Brain microvascular endothelial cell (primary cell): ENCODE measurements around the gene CARD10.

ENCODE experiments used
- DNase-seq: peaks from one replicate; pipeline ENCODE4 v3.0.0-alpha.2; 2020
- H3K27ac ChIP-seq: fragments of 250-450 bp; sonication (Bioruptor Pico); 2 replicates; pipeline ENCODE4 v1.5.1; 2020; ENCODE audit warnings: mild to moderate bottlenecking, moderate library complexity
- H3K27me3 ChIP-seq: fragments of 250-450 bp; sonication (Bioruptor Pico); replicated peaks from 2 replicates; pipeline ENCODE4 v1.5.1; 2020; ENCODE audit warnings: mild to moderate bottlenecking
- H3K36me3 ChIP-seq: fragments of 250-450 bp; sonication (Bioruptor Pico); replicated peaks from 2 replicates; pipeline ENCODE4 v1.5.1; 2020; ENCODE audit warnings: mild to moderate bottlenecking
- H3K4me3 ChIP-seq: 2 replicates; pipeline ENCODE4 v1.5.1; 2011; ENCODE audit warnings: low read depth, mild to moderate bottlenecking, control low read depth, low read length, moderate library complexity
- in situ Hi-C: cut with HindIII; loops from 2 replicates; pipeline ENCODE4 v1.10.0; 2017; ENCODE audit warnings: low sequenced_read_pairs, low pct_ligation_motif_present
- TF ChIP-seq, protein P1 (sequence below): IDR thresholded peaks from 2 replicates; pipeline ENCODE4 v1.5.1; 2011; ENCODE audit warnings: low read depth, mild to moderate bottlenecking, moderate library complexity, low read length, control low read depth, inconsistent platforms; ENCODE audit errors: missing control alignments

The CARD10 gene

GRCh38 chr22:37503183-37503683 lies 16.0 kb downstream of the CARD10 start:
- H3K36me3 ChIP-seq, result peaks cover 44% of the 10 kb centered on the region
- TF ChIP-seq, protein P1, sequence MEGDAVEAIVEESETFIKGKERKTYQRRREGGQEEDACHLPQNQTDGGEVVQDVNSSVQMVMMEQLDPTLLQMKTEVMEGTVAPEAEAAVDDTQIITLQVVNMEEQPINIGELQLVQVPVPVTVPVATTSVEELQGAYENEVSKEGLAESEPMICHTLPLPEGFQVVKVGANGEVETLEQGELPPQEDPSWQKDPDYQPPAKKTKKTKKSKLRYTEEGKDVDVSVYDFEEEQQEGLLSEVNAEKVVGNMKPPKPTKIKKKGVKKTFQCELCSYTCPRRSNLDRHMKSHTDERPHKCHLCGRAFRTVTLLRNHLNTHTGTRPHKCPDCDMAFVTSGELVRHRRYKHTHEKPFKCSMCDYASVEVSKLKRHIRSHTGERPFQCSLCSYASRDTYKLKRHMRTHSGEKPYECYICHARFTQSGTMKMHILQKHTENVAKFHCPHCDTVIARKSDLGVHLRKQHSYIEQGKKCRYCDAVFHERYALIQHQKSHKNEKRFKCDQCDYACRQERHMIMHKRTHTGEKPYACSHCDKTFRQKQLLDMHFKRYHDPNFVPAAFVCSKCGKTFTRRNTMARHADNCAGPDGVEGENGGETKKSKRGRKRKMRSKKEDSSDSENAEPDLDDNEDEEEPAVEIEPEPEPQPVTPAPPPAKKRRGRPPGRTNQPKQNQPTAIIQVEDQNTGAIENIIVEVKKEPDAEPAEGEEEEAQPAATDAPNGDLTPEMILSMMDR, result no peak
- no peak overlapping the region for H3K4me3 ChIP-seq
- no peaks in the 10 kb centered on the region for H3K27me3 ChIP-seq
- no peak overlapping the region for H3K27ac ChIP-seq
- in situ Hi-C loops, result no loop called here
- DNase-seq, result no peak

GRCh38 chr22:37502342-37503182 lies 16.7 kb downstream of the CARD10 start:
- Histone ChIP-seq H3K27ac (no peak overlapping the region), H3K27me3 (no peaks in the 10 kb centered on the region), H3K36me3 (peaks cover 37% of the 10 kb centered on the region), H3K4me3 (no peak overlapping the region)
- TF ChIP-seq, protein P1, result no peak
- no peak for DNase-seq
- in situ Hi-C loops, result no loop called here

GRCh38 chr22:37501610-37502341 lies 17.4 kb downstream of the CARD10 start:
- Histone ChIP-seq H3K36me3 (peaks cover 30% of the 10 kb centered on the region), H3K4me3 (no peak overlapping the region), H3K27ac (peak overlapping the region; percentile 12), H3K27me3 (no peaks in the 10 kb centered on the region)
- in situ Hi-C loops, result no loop called here
- DNase-seq, result peak; percentile 77
- TF ChIP-seq, protein P1, result no peak

DNA sequence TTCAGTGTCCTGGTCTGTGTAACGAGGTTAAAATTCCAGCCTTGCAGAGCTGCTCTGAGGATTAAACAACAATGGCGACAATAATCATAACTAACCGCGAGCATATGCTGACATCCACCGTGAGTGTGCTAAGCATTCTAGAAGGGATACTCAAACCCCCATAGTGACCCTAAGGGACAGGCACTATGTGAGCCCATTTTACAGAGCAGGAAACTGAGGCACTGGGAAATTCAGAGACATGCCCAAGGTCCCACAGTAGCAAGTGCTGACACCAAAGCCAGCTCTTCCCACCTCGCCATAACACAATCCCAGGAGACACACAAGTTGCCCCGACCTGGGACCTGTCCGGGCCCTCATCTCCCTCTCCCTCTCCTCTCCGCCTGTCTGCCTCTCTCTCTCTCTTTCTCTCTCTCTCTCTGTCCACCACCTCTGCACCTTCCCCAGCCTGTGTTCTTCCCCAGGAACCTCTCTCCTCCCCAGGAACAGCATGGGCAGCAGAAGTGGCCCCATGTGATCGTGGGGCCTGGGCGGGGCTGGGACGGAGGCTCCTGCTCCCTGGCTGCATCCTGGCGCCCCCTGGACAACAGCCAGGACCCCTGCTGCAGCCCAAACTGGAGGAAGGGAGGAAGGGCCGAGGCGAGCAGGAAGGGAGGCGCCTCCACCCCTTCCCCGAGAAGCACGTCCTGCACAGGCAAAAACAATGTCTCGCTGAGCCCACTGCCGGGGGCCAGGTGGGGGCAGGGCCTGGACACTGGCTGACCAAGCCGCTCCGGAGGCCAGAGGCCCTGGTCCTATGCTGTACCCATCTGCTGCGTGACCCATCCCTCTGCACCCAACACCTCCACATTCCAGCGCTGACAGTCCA lies 18.2 kb downstream of the CARD10 start:
- Histone ChIP-seq H3K4me3 (no peak overlapping the region), H3K27me3 (no peaks in the 10 kb centered on the region), H3K27ac (peak overlapping the region; percentile 12), H3K36me3 (peaks cover 26% of the 10 kb centered on the region)
- in situ Hi-C loops, result no loop called here
- TF ChIP-seq, protein P1, result no peak
- DNase-seq, result no peak

DNA sequence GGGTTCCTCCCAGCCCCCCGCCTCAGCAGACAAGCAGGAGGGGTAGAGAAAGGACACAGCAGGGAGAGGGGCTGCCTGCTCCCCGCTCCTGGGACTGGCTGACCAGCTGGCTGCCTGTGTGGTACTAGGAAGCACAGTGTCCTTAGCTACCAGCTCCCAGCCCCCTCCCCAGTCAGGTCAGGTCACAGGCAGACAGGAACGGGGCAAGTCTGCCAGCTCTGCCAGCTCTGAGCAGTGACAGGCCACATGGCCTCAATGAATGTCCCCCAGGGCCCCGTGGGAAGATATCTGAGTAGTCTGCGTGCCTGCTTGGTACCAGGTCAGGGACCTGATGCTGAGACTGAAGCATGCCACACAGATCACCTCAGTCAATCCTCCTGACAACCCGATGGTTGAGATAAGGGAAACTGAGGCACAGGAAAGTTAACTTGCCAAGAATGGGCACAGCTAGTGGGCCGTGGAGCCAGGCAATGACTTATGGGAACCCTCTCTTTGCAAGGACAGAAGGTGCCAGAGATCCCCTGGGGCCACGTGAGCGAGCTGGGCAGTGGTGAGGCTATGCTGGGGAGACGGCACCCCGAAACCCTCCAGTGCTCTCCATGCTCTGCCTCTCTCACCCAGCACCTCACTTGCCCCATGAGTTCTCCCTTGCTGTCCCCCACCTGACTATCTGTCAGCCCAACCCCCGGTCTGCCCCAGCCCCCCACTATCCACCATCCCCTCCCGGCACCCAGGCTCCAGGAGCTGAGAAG lies 19.2 kb downstream of the CARD10 start:
- Histone ChIP-seq H3K36me3 (peaks cover 26% of the 10 kb centered on the region), H3K4me3 (no peak overlapping the region), H3K27ac (no peak overlapping the region), H3K27me3 (no peaks in the 10 kb centered on the region)
- in situ Hi-C loops, result no loop called here
- DNase-seq, result no peak
- TF ChIP-seq, protein P1, result no peak
